Keratinocyte (primary cell): ENCODE data around the gene CCR7.

Experiments used
- EZH2 ChIP-seq: IDR thresholded peaks from one replicate; pipeline ENCODE4 v1.6.1; 2012; ENCODE audit warnings: inconsistent platforms, mild to moderate bottlenecking, low read length, moderate library complexity
- TF ChIP-seq, protein P1 (sequence below), 3 experiments: IDR thresholded peaks in 1 of 3; conservative IDR thresholded peaks in 1 of 3; optimal IDR thresholded peaks in 1 of 3; 2 replicates in 2 of 3; 3 replicates in 1 of 3; pipeline versions ENCODE3 to v1.5.1; 2011; ENCODE audit warnings: low read length in 3 of 3, mild to moderate bottlenecking in 3 of 3, moderate library complexity in 2 of 3, control low read depth in 1 of 3, inconsistent platforms in 1 of 3; ENCODE audit not compliant: insufficient read depth in 2 of 3; ENCODE audit errors: extremely low read depth in 1 of 3

DNA sequence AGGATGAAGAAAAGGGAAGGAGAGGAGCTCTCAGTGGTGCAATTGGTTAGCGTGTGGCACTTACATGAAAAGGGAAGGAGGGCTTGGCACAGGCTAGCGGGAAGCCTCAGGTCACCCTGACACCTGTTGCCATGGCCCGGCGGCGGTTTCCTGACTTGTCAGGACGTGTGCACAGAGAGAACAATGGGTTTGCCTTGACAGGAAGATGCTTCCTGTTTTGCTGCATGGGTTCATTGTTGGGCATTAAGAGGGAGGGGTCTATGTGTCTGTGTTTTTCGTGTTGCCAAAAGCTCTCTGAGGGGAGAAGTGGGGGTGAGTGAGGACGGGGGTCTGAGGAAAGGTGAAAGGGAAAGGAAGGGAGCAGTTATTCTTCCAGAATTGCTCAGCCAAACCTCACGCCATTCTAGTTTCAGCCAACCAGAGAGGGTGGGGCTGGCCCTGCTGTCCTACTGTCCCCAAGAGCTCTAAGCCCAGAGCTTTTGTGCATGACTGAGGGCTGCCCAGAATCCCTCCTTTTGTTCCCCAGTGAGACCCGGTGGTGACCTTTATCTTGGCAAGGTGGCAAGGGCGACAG, 17.1 kb upstream of the CCR7 start:
- TF ChIP-seq, protein P1, sequence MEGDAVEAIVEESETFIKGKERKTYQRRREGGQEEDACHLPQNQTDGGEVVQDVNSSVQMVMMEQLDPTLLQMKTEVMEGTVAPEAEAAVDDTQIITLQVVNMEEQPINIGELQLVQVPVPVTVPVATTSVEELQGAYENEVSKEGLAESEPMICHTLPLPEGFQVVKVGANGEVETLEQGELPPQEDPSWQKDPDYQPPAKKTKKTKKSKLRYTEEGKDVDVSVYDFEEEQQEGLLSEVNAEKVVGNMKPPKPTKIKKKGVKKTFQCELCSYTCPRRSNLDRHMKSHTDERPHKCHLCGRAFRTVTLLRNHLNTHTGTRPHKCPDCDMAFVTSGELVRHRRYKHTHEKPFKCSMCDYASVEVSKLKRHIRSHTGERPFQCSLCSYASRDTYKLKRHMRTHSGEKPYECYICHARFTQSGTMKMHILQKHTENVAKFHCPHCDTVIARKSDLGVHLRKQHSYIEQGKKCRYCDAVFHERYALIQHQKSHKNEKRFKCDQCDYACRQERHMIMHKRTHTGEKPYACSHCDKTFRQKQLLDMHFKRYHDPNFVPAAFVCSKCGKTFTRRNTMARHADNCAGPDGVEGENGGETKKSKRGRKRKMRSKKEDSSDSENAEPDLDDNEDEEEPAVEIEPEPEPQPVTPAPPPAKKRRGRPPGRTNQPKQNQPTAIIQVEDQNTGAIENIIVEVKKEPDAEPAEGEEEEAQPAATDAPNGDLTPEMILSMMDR (optimal IDR thresholded peaks at IDR 0.05 in 1 of 3, IDR thresholded peaks at IDR 0.05 in 1 of 3, conservative IDR thresholded peaks at IDR 0.05 in 1 of 3; ENCODE audit: extremely low read depth in 1 of 3, insufficient read depth in 2 of 3, low read length in 3 of 3): no peak
- TF ChIP-seq EZH2: no peak
